ENCODE data around the gene ZNF521. TPM values are rescaled to one million over a fixed set of nuclear protein-coding genes. Genes with fewer than 3 reads are reported as not detected.

Gene ZNF521
- total and polyA plus RNA-seq, 2 donors (not counting 3 experiments of a cell fraction or from before 2014, with no cell fraction given), result 111 to 168 TPM

GRCh38 chr18:25189391-25190185, 162.4 kb downstream of the ZNF521 start:
- TF ChIP-seq, protein P1, sequence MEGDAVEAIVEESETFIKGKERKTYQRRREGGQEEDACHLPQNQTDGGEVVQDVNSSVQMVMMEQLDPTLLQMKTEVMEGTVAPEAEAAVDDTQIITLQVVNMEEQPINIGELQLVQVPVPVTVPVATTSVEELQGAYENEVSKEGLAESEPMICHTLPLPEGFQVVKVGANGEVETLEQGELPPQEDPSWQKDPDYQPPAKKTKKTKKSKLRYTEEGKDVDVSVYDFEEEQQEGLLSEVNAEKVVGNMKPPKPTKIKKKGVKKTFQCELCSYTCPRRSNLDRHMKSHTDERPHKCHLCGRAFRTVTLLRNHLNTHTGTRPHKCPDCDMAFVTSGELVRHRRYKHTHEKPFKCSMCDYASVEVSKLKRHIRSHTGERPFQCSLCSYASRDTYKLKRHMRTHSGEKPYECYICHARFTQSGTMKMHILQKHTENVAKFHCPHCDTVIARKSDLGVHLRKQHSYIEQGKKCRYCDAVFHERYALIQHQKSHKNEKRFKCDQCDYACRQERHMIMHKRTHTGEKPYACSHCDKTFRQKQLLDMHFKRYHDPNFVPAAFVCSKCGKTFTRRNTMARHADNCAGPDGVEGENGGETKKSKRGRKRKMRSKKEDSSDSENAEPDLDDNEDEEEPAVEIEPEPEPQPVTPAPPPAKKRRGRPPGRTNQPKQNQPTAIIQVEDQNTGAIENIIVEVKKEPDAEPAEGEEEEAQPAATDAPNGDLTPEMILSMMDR (IDR thresholded peaks at IDR 0.05; ENCODE audit: extremely low read depth in 1 of 2, insufficient read depth in 1 of 2, low read depth in 1 of 2, low read length in 2 of 2), result no peak
- TF ChIP-seq JUN (IDR thresholded peaks at IDR 0.05; ENCODE audit: borderline replicate concordance, insufficient read depth, insufficient read length, low read depth) (no peak), GATA2 (IDR thresholded peaks at IDR 0.05; ENCODE audit: insufficient read depth, insufficient read length, low read depth, low read length) (no peak), MYC (IDR thresholded peaks at IDR 0.05; ENCODE audit: low read depth, low read length) (no peak), POLR2AphosphoS5 (IDR thresholded peaks at IDR 0.05; ENCODE audit: insufficient read depth, low read depth, low read length) (no peak), POLR2A (IDR thresholded peaks at IDR 0.05; ENCODE audit: low read depth, low read length) (no peak), EZH2 (IDR thresholded peaks at IDR 0.05; ENCODE audit: borderline replicate concordance, low read depth, low read length, severe bottlenecking) (no peak), FOS (IDR thresholded peaks at IDR 0.05; ENCODE audit: borderline replicate concordance, insufficient read depth, low read length) (no peak)
- TF ChIP-seq, protein P2, sequence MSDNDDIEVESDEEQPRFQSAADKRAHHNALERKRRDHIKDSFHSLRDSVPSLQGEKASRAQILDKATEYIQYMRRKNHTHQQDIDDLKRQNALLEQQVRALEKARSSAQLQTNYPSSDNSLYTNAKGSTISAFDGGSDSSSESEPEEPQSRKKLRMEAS (IDR thresholded peaks at IDR 0.05; ENCODE audit: insufficient read depth, insufficient read length), result no peak
- Histone ChIP-seq H3K4me1 (ENCODE audit: control insufficient read depth, extremely low read depth, insufficient read depth, low read length) (peaks cover 29% of the 10 kb centered on the region), H3K9me3 (replicated peaks; ENCODE audit: control insufficient read depth, insufficient read depth, low read length) (no peaks in the 10 kb centered on the region), H3K27ac (ENCODE audit: insufficient read depth, low read depth, low read length) (no peak overlapping the region), H3K79me2 (ENCODE audit: control insufficient read depth, insufficient read depth, low read length) (no peaks in the 10 kb centered on the region), H4K20me1 (replicated peaks; ENCODE audit: control insufficient read depth, extremely low read depth, insufficient read depth, low read length) (peaks cover 11% of the 10 kb centered on the region), H3K36me3 (ENCODE audit: control insufficient read depth in 2 of 2, extremely low read depth in 1 of 2, insufficient read depth in 2 of 2, low read length in 2 of 2) (peaks cover 0 to 3% of the 10 kb centered on the region in 2 experiments), H3K9me1 (replicated peaks; ENCODE audit: control insufficient read depth, extremely low read depth, insufficient read depth, low read length) (no peaks in the 10 kb centered on the region), H3K4me3 (replicated peaks in 1 of 3; ENCODE audit: insufficient read depth in 1 of 3, low read depth in 1 of 3, low read length in 3 of 3) (no peak overlapping the region), H2AFZ (ENCODE audit: low read depth, low read length) (no peak overlapping the region), H3K27me3 (ENCODE audit: control insufficient read depth in 2 of 2, insufficient read depth in 2 of 2, low read length in 2 of 2) (no peaks in the 10 kb centered on the region), H3K4me2 (ENCODE audit: insufficient read depth, low read length) (no peak overlapping the region), H3K9ac (replicated peaks; ENCODE audit: extremely low read depth, insufficient read depth, low read length) (no peak overlapping the region)
- DNase-seq (ENCODE audit: low read depth, low spot score) (no peak), FAIRE-seq (no peak)
- intact Hi-C loops (cut with micrococcal nuclease) (no loop called here), dilution Hi-C loops (cut with MboI; ENCODE audit: extremely low pct_ligation_motif_present, low sequenced_read_pairs) (no loop called here)
- no TSS peak for BruUV-seq (replicated peaks)
- CTCF ChIA-PET, result interaction anchor here (0.8 to 2.1 kb wide), 2 partner anchors 31 to 121 kb away, joined by 3 to 5 read pairs; no protein-coding TSS in a partner anchor
- POLR2A ChIA-PET, result no interaction called here

Measured in endothelial cell of umbilical vein (primary cell).